Sigmoid colon (tissue), 7 donors: ENCODE results near the gene CCDC39. TPM values are rescaled to one million over a fixed set of nuclear protein-coding genes. Genes with fewer than 3 reads are reported as not detected.
"Not testable (repeated sequence)": the region's sequence is repeated elsewhere in the genome, so short reads cannot be mapped to it uniquely, and the experiment has no call there.

Experiments
- DNase-seq: peaks from one replicate; pipeline ENCODE4 v3.0.0-alpha.2; 2019
- H3K27ac ChIP-seq, 4 donors: fragments of 200-600 bp; sonication (generic); one replicate each; pipeline ENCODE4 v1.5.1; 2016 to 2019; ENCODE audit warnings: mild to moderate bottlenecking in 1 of 4
- H3K27me3 ChIP-seq, 3 donors: fragments of 200-600 bp; sonication (generic); one replicate each; pipeline ENCODE4 v1.5.1; 2019; ENCODE audit warnings: mild to moderate bottlenecking in 1 of 3
- H3K36me3 ChIP-seq, 4 donors: fragments of 200-600 bp; sonication (generic); one replicate each; pipeline ENCODE4 v1.5.1; 2016 to 2019
- H3K4me1 ChIP-seq, 4 donors: fragments of 200-600 bp; sonication (generic); one replicate each; pipeline ENCODE4 v1.5.1; 2017 to 2019
- H3K4me3 ChIP-seq, 4 donors: fragments of 200-600 bp; sonication (generic); one replicate each; pipeline ENCODE4 v1.5.1; 2017 to 2019; ENCODE audit warnings: mild to moderate bottlenecking in 2 of 4, moderate library complexity in 1 of 4
- H3K9me3 ChIP-seq, 4 donors: fragments of 200-600 bp in 3 of 4; sonication (generic) in 3 of 4; one replicate each; pipeline versions ENCODE4 v1.5.1 to v1.6.1; 2013 to 2019
- CTCF ChIP-seq, 4 experiments: fragments of 450-650 bp in 3 of 4; fragments of 200-600 bp in 1 of 4; IDR thresholded peaks; one replicate each; pipeline ENCODE4 v1.5.1; 2016 to 2019; ENCODE audit warnings: antibody characterized with exemption in 4 of 4, mild to moderate bottlenecking in 3 of 4, moderate library complexity in 2 of 4
- EP300 ChIP-seq, 4 donors: sonication (generic); formaldehyde crosslinking; IDR thresholded peaks; one replicate each; pipeline ENCODE4 v1.6.1; 2017; ENCODE audit warnings: antibody characterized with exemption in 4 of 4
- POLR2A ChIP-seq, 2 donors: fragments of 450-650 bp; IDR thresholded peaks; one replicate each; pipeline ENCODE4 v1.6.1; 2016; ENCODE audit warnings: antibody characterized with exemption in 2 of 2, mild to moderate bottlenecking in 2 of 2, moderate library complexity in 2 of 2
- POLR2AphosphoS5 ChIP-seq, 4 donors: sonication (generic); formaldehyde crosslinking; IDR thresholded peaks; one replicate each; pipeline ENCODE4 v1.6.1; 2017; ENCODE audit warnings: antibody characterized with exemption in 4 of 4
- WGBS, 2 donors: extraction: QIAGEN DNeasy Blood & Tissue Kit; methylation state at CpG; one replicate each; pipeline ENCODE4 v1.1.7; 2013; 5-methylcytosine and 5-hydroxymethylcytosine counted together
- intact Hi-C: fragments of 100-400 bp; cut with DNase I; formaldehyde crosslinking; loops from one replicate; pipeline ENCODE4 v1.15.1; 2023
- polyA plus RNA-seq, 3 donors: library from polyadenylated mRNA; stranded (reverse); fragments of 200-250 nt; gene quantifications; one replicate each; pipeline ENCODE4 v1.2.3, GENCODE V29; 2013
- total RNA-seq, 4 donors: library from RNA; depleted of rRNA; stranded (reverse); fragments of >200 nt; gene quantifications; one replicate each; pipeline ENCODE4 v1.1.0, GENCODE V29; 2016
- donor health status: healthy with polysubstance abuse.
- donor health status: Bipolar disorder and iron deficiency.
- donor health status: healthy.

CCDC39 gene
- total and polyA plus RNA-seq, 7 donors: 0.01 to 1.1 (median 0.16) TPM; not detected in 4

- Histone ChIP-seq H3K27ac (no peak overlapping the region), H3K27me3 (no peaks in the 10 kb centered on the region), H3K4me3 (no peak overlapping the region), H3K4me1 (no peaks in the 10 kb centered on the region), H3K36me3 (no peaks in the 10 kb centered on the region), H3K9me3 (no peaks in the 10 kb centered on the region)
- intact Hi-C loops: no loop called here
- WGBS, 2 donors: 25 to 72% methylated on average over 2 of the region's 2 CpGs
- TF ChIP-seq POLR2A (IDR thresholded peaks at IDR 0.05) (no peak), EP300 (IDR thresholded peaks at IDR 0.05) (no peak), CTCF (IDR thresholded peaks at IDR 0.05) (no peak), POLR2AphosphoS5 (IDR thresholded peaks at IDR 0.05) (no peak)
- DNase-seq: no peak
Observed at GRCh38 chr3:180619723-180620122, 59.6 kb downstream of the CCDC39 start.

- H3K9me3 ChIP-seq, H3K4me1 ChIP-seq, intact Hi-C loops, H3K4me3 ChIP-seq, DNase-seq, H3K27me3 ChIP-seq, H3K36me3 ChIP-seq, H3K27ac ChIP-seq: not testable (repeated sequence)
- 95 to 98% methylated on average over 2 of the region's 2 CpGs for WGBS, 2 donors
Observed at GRCh38 chr3:180618563-180618962, 60.7 kb downstream of the CCDC39 start.

- 22 to 82% methylated on average over 2 of the region's 2 CpGs for WGBS, 2 donors
- H3K27me3 ChIP-seq: no peaks in the 10 kb centered on the region
- intact Hi-C loops: no loop called here
Observed at GRCh38 chr3:180617049-180617448, 62.2 kb downstream of the CCDC39 start.

GRCh38 chr3:180615954-180616353 lies 63.3 kb downstream of the CCDC39 start:
- intact Hi-C loops: no loop called here
- Histone ChIP-seq H3K4me1 (no peaks in the 10 kb centered on the region), H3K27ac (no peak overlapping the region), H3K36me3 (peaks cover 0 to 21% (median 10%) of the 10 kb centered on the region in 4 donors), H3K27me3 (no peaks in the 10 kb centered on the region), H3K9me3 (no peaks in the 10 kb centered on the region), H3K4me3 (no peak overlapping the region)
- TF ChIP-seq EP300 (IDR thresholded peaks at IDR 0.05): no peak
- no peak for TF ChIP-seq POLR2AphosphoS5 (IDR thresholded peaks at IDR 0.05)
- no peak for TF ChIP-seq CTCF (IDR thresholded peaks at IDR 0.05)
- no peak for TF ChIP-seq POLR2A (IDR thresholded peaks at IDR 0.05)
- WGBS, 2 donors: 56 to 76% methylated on average over 3 of the region's 3 CpGs
- no peak for DNase-seq

More at GRCh38 chr3:180617049-180617448, 62.2 kb downstream of the CCDC39 start:
- Histone ChIP-seq H3K9me3 (no peaks in the 10 kb centered on the region), H3K27ac (no peak overlapping the region), H3K4me3 (no peak overlapping the region), H3K4me1 (no peaks in the 10 kb centered on the region), H3K36me3 (peaks cover 0 to 10% (median 7%) of the 10 kb centered on the region in 4 donors)
- TF ChIP-seq POLR2AphosphoS5 (IDR thresholded peaks at IDR 0.05) (no peak), EP300 (IDR thresholded peaks at IDR 0.05) (no peak), POLR2A (IDR thresholded peaks at IDR 0.05) (no peak), CTCF (IDR thresholded peaks at IDR 0.05) (no peak)
- no peak for DNase-seq

GRCh38 chr3:180612364-180612763 lies 66.9 kb downstream of the CCDC39 start:
- no peaks in the 10 kb centered on the region for H3K27me3 ChIP-seq
- no peak for DNase-seq
- no peaks in the 10 kb centered on the region for H3K9me3 ChIP-seq
- 94 to 95% methylated on average over 5 of the region's 5 CpGs for WGBS, 2 donors
- H3K27ac ChIP-seq: no peak overlapping the region
- TF ChIP-seq POLR2A (IDR thresholded peaks at IDR 0.05): no peak
- TF ChIP-seq POLR2AphosphoS5 (IDR thresholded peaks at IDR 0.05): no peak
- no peak for TF ChIP-seq CTCF (IDR thresholded peaks at IDR 0.05)
- TF ChIP-seq EP300 (IDR thresholded peaks at IDR 0.05): no peak
- intact Hi-C loops: no loop called here
- no peak overlapping the region for H3K4me3 ChIP-seq
- H3K4me1 ChIP-seq: no peaks in the 10 kb centered on the region
- H3K36me3 ChIP-seq: peaks cover 4 to 57% (median 33%) of the 10 kb centered on the region in 4 donors
